SIG-M5 (cell line): ENCODE data around the gene PALM2AKAP2.

Source experiments
- DNase-seq: peaks from one replicate; lab custom pipeline; 2025; lab: John Stamatoyannopoulos, UW

Gene PALM2AKAP2

GRCh38 chr9:109779711-109780452 is at the start of gene PALM2AKAP2:
Gene PALM2AKAP2 (plus strand): TSS chr9:109780198. CDS start chr9:109780489, 291 bp downstream.
- no peak for DNase-seq

GRCh38 chr9:109730228-109730627 is 49.8 kb upstream of the PALM2AKAP2 start:
- DNase-seq = no peak

GRCh38 chr9:109733690-109734089 is 46.3 kb upstream of the PALM2AKAP2 start:
- no peak for DNase-seq

- no peak for DNase-seq
Measured at GRCh38 chr9:109734814-109735213, 45.2 kb upstream of the PALM2AKAP2 start.

GRCh38 chr9:109735801-109736200 is 44.2 kb upstream of the PALM2AKAP2 start:
- DNase-seq = no peak

GRCh38 chr9:109737295-109737694 is 42.7 kb upstream of the PALM2AKAP2 start:
- no peak for DNase-seq

- no peak for DNase-seq
Measured at GRCh38 chr9:109739760-109740159, 40.2 kb upstream of the PALM2AKAP2 start.

- no peak for DNase-seq
Measured at GRCh38 chr9:109742776-109743348, 37.1 kb upstream of the PALM2AKAP2 start.

- DNase-seq = no peak
Measured at GRCh38 chr9:109743696-109744095, 36.3 kb upstream of the PALM2AKAP2 start.

- no peak for DNase-seq
Measured at GRCh38 chr9:109745335-109746283, 34.4 kb upstream of the PALM2AKAP2 start.

- DNase-seq = no peak
Measured at GRCh38 chr9:109751253-109751652, 28.7 kb upstream of the PALM2AKAP2 start.

GRCh38 chr9:109753308-109753707 is 26.7 kb upstream of the PALM2AKAP2 start:
- DNase-seq = no peak

GRCh38 chr9:109755040-109755439 is 25.0 kb upstream of the PALM2AKAP2 start:
- no peak for DNase-seq

GRCh38 chr9:109759589-109759988 is 20.4 kb upstream of the PALM2AKAP2 start:
- DNase-seq = no peak

GRCh38 chr9:109765278-109765677 is 14.7 kb upstream of the PALM2AKAP2 start:
- DNase-seq = no peak

- no peak for DNase-seq
Measured at GRCh38 chr9:109765830-109766229, 14.2 kb upstream of the PALM2AKAP2 start.

GRCh38 chr9:109766351-109766750 is 13.6 kb upstream of the PALM2AKAP2 start:
- no peak for DNase-seq

GRCh38 chr9:109767404-109767803 is 12.6 kb upstream of the PALM2AKAP2 start:
- no peak for DNase-seq

- DNase-seq = no peak
Measured at GRCh38 chr9:109767814-109768213, 12.2 kb upstream of the PALM2AKAP2 start.

GRCh38 chr9:109769250-109769649 is 10.7 kb upstream of the PALM2AKAP2 start:
- DNase-seq = no peak

- no peak for DNase-seq
Measured at GRCh38 chr9:109770101-109770500, 9.9 kb upstream of the PALM2AKAP2 start.

- DNase-seq = no peak
Measured at GRCh38 chr9:109771087-109771486, 8.9 kb upstream of the PALM2AKAP2 start.
